HuH-7.5 (cell line): ENCODE measurements around the gene SLC25A48.
A peak's percentile ranks its signal among the peaks of the same experiment; 100 is the strongest.

Source experiments
- DNase-seq: peaks from one replicate; pipeline ENCODE4 v3.0.0; 2011; ENCODE audit warnings: low spot score

Gene SLC25A48

GRCh38 chr5:135883441-135883840 lies 49.0 kb downstream of the SLC25A48 start:
- no peak for DNase-seq

GRCh38 chr5:135885031-135885430 lies 50.6 kb downstream of the SLC25A48 start:
- no peak for DNase-seq

GRCh38 chr5:135886136-135886535 lies 51.7 kb downstream of the SLC25A48 start:
- no peak for DNase-seq

DNA sequence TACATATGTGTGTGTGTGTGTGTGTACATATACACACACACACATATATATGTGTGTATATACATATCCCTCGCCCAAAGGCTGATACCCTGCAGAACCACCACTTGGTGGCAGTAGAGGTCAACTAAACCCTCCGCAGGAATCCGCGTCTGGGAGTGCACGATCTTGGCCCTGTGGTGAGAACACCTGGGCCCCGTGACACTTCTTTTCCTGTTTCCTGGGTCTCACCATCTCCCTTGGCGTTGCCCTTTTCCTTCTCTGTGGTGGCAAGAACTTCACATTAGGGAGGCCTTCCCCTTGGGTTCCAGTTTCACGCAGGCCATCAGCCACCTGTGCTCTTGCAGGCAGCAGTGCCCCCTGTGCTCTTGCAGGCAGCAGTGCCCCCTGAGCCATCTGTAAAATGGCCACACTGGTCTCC lies 53.0 kb downstream of the SLC25A48 start:
- DNase-seq = peak; percentile 49

- no peak for DNase-seq
Observed at GRCh38 chr5:135887881-135888614, 53.6 kb downstream of the SLC25A48 start.

GRCh38 chr5:135890296-135890695 lies 55.8 kb downstream of the SLC25A48 start:
- DNase-seq = no peak

- no peak for DNase-seq
Observed at GRCh38 chr5:135890867-135891266, 56.4 kb downstream of the SLC25A48 start.

- DNase-seq = no peak
Observed at GRCh38 chr5:135891268-135891667, 56.8 kb downstream of the SLC25A48 start.

DNA sequence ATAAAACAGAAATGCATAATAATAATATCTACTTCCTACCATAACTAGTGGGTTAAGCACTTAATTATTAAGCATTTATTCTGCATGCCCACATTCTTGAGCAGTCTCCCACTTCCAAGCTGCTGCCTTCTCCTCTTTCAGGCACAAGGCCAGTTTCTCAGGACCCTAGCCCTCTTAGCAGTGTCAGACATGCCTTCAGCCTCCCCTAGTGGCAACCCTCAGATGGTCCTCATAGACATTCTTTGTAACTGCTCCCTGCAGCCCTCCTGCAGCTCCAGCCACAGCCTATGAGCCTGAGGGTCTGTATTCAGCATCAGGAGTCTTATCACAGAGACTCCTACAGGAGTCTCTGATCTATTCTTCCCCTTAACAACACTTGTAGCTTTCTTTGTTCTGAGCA lies 57.3 kb downstream of the SLC25A48 start:
- DNase-seq = no peak

GRCh38 chr5:135894276-135894675 lies 59.8 kb downstream of the SLC25A48 start:
- DNase-seq = no peak

DNA sequence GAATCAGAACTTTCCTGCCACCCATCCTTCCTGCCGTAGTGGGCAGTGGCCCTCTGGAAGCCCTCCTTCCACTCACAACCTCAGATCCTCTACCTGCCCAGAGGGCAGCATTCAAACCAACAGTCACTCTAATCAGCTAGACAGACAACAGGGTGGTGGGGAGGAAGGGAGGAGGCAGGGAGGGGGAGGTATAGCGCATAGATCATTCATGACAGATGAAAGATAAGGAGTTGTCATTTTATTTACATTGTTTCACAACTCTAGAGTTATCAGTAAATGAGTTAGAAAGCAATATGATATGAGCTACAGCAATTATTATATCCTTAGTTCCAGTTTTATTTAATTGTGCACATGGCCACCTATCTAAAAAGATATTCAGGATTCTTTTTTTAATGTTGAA lies 60.3 kb downstream of the SLC25A48 start:
- DNase-seq = no peak

DNA sequence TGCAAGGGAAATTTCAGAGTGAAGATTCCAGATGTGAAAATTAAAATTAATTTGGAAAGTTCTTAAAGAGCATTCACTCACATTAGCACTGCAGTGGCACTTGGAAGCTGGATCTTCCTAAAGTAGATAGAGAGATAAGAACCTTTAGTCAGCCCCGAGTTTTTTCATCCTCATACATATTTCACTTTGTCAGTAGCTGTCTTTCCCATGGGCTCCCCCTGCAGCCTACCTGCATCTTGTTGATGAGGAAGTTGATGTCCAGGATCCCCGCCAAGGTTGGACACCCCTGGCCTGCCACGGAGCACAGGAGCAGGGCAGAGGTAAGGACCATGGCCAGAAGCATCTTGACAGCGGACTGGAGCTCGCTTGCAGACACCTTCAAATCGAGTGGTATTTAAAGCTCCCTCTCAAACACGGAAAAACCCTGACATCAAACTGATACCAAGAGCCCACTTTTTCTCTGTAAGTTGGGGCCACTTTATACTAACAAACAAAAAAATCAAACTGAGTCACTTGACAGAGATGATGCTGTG lies 61.1 kb downstream of the SLC25A48 start, which contains the start of gene IL9:
Gene IL9, minus strand, starts transcription at position 368 of the 533 bp plus-strand sequence. Its CDS starts 25 bp downstream, at position 343.
- DNase-seq = no peak

DNA sequence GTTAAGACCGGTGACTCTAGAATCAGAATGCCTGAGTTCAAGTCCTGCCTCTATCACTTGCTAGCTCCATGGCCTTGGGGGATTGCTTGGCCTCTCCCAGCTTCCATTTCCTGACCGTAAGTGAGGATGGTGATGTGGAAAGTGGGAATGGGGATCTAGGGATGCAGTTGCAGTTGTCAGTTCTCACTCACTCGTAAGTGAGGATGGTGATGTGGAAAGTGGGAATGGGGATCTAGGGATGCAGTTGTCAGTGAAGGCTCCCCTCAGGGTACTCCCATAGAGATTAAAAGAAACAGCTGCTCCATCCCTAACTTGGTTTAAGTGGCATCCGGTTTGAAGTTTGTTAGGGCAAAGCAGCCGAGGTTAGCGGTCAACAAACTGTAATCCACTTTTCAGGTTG lies 64.2 kb downstream of the SLC25A48 start:
- no peak for DNase-seq

GRCh38 chr5:135900276-135900675 lies 65.8 kb downstream of the SLC25A48 start:
- DNase-seq = no peak

DNA sequence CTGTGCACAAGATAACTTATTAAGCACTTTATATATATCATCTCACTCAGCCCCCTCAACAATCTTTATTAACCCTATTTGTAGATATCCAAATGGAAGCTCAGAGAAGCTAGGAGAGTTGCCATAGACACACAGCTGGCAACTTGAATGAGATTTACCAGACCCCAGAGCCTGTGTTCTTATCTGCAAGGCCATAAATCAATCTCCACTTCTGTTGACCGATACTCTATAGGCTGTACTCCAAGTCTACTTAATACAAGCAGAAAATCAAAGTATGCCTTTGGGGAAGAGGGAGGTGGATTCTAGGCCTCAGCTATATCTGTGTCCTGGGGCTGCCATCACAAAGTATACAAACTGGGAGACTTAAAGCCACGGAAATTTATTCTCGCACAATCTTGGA lies 67.2 kb downstream of the SLC25A48 start:
- no peak for DNase-seq

DNA sequence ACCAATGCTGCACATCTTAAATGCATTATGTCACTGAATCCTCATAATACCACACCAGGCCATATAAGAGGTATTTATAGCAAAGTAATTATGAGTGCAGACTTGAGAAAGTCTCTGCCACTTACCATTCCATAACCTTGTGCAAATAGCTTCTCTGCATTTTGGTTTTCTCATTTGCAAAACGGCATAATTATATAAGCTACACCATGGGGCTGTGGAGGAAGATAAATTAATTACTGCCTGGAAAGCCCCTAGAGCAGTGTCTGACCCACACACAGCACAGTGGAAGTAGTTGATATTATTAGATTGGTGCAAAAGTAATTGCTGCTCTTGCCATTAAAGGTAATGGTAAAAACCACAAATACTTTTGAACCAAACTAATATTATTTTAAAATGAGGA lies 70.7 kb downstream of the SLC25A48 start:
- no peak for DNase-seq

DNA sequence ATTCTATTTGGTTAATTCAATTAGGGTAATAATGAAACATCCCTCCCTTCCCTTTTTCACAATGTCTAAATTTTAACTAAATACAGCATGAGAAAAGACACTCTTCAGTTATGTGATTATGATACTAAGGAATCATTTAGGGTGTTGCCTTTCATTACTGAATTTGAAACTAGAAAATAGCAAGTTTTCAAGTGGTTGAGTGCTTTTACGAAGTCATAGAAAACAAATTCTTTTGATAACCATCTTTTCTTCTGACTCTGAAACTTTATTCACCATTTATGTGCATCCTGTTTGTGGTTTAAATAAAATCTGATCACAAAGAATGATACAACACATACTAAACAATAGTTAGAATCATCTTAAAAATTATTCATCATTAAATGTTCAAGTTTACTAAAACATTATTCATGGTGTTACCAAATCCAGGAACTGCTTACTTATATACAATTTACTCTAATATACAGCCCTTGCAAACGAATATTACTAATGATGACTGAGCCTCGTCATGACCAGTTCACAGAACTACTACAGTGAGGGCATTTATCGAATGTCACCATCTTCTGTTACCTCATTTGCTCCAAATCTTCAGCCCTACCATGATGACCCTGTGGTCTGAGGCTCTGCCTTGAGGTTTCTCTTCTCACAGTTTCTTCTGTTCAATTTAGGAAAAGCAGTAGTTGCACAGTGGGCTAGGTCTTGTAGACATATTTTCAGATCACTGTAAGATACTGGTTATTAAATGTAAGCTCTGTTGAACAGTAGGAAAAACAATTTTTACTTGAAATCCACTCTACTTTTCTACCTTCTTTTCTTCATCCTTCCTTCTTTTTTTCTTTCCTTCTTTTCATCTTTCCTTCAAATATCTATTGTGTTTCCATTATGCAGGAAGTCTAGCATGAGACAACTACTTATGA lies 79.5 kb downstream of the SLC25A48 start:
- DNase-seq = no peak

- no peak for DNase-seq
Observed at GRCh38 chr5:135915466-135916001, 81.1 kb downstream of the SLC25A48 start.

DNA sequence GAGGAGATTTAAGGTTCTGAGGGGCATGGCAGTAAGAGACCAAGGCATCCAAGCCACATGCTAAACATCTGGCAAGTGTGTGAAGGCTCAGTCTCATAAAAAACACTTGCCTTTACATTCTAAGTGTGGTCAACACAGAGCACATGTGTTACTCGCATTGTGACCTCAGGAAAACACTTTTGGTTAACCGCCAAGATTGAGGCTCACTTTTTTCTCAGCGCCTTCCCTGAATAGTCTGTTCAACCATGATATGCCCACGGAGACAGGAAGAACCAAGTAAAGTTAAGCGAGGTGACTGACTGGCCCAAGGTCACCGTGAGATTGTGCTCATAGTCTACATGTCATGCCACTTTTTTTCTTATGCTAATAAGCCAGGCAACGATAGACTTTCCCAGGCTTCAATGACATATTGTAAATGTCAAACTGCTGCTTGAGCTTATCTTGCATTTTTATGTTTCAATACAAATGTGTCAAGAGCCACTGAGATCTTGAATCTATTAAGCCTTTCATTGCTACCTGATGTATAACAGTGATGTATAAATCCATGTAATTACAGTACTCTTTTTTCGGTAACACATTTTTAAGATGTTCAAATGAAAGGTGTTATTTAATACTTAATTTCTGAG lies 82.3 kb downstream of the SLC25A48 start:
- no peak for DNase-seq

GRCh38 chr5:135920199-135920598 lies 85.7 kb downstream of the SLC25A48 start:
- DNase-seq = no peak

- no peak for DNase-seq
Observed at GRCh38 chr5:135921388-135921787, 86.9 kb downstream of the SLC25A48 start.
